Measurements from ENCODE around the gene DDR1. TPM values are rescaled to one million over a fixed set of nuclear protein-coding genes. Genes with fewer than 3 reads are reported as not detected.
A peak's percentile ranks its signal among the peaks of the same experiment; 100 is the strongest.

The DDR1 gene
- total RNA-seq, 1 experiment from 2014 or later: 95.2 TPM

DNA sequence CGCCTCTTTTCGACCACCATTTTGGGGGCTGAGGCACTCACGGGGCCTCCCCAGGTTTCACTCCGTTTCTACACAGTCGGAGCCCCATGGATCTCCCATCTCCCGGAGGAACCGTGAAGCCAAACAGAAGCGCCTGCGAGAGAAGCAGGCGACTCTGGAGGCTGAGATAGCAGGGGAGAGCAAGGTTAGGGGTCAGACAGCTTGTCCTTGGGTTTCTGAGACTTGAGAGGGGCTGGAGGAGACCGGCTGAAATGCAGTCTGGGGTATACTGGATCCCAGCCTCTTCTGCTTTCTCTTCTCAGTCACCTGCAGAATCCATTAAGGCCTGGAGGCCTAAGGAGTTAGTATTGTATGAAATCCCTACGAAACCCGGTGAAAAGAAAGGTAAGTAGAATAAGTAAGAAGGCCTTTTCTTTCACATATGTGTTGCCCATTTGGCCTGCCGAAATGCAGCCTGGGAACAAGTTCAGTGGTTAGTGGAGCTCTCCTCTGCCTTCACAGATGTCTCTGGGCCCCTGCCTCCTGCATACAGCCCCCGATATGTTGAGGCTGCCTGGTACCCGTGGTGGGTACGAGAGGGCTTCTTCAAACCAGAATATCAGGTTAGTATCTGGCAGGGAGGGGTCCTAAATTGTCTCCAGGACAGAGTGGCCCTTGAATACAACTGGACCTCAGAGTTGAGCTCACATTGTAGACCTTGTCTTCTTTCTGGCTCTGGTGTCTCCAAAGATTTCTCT lies 30.7 kb downstream of the DDR1 start:
- H3K27me3 ChIP-seq (ENCODE audit: control insufficient read depth, insufficient read depth, low read length): no peaks in the 10 kb centered on the region
- no peaks in the 10 kb centered on the region; the same call in 1 of the 2 replicates for H3K36me3 ChIP-seq (ENCODE audit: control insufficient read depth, insufficient read depth, low read length)
- POLR2A ChIA-PET: interaction anchor here (0.6 kb wide), 1 partner anchor 29 kb away, joined by 3 read pairs; no protein-coding TSS in a partner anchor
- no TSS peak for BruUV-seq (replicated peaks)
- TF ChIP-seq REST (IDR thresholded peaks at IDR 0.05; ENCODE audit: insufficient read depth in 1 of 2, low read depth in 2 of 2, low read length in 1 of 2) (no peak), TCF7L2 (IDR thresholded peaks at IDR 0.05; ENCODE audit: low read depth, low read length) (no peak), SIN3A (IDR thresholded peaks at IDR 0.05; ENCODE audit: borderline replicate concordance, insufficient read depth, low read depth, low read length) (no peak), POLR2AphosphoS5 (IDR thresholded peaks at IDR 0.05; ENCODE audit: low read depth, low read length) (no peak)
- TF ChIP-seq, protein P1, sequence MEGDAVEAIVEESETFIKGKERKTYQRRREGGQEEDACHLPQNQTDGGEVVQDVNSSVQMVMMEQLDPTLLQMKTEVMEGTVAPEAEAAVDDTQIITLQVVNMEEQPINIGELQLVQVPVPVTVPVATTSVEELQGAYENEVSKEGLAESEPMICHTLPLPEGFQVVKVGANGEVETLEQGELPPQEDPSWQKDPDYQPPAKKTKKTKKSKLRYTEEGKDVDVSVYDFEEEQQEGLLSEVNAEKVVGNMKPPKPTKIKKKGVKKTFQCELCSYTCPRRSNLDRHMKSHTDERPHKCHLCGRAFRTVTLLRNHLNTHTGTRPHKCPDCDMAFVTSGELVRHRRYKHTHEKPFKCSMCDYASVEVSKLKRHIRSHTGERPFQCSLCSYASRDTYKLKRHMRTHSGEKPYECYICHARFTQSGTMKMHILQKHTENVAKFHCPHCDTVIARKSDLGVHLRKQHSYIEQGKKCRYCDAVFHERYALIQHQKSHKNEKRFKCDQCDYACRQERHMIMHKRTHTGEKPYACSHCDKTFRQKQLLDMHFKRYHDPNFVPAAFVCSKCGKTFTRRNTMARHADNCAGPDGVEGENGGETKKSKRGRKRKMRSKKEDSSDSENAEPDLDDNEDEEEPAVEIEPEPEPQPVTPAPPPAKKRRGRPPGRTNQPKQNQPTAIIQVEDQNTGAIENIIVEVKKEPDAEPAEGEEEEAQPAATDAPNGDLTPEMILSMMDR (IDR thresholded peaks at IDR 0.05): no peak
- peak overlapping the region; percentile 92 for H3K27ac ChIP-seq (ENCODE audit: low read length)
- no peaks in the 10 kb centered on the region for H3K9me3 ChIP-seq (ENCODE audit: control insufficient read depth, insufficient read depth, low read depth, low read length)
- ATAC-seq: 0 out of 2 replicates have a peak, but pooled peaks have one; percentile 0
- intact Hi-C loops (cut with micrococcal nuclease; ENCODE audit: unreplicated experiment): loop anchor here (2.0 kb wide), 1 partner anchor 156 kb away; no protein-coding TSS in a partner anchor
- H3K4me3 ChIP-seq (ENCODE audit: low read depth in 2 of 2, low read length in 2 of 2): peak overlapping the region; percentile 66 to 89
- in situ Hi-C loops (cut with HindIII; ENCODE audit: low pct_unique_long_range_greater_than_20kb, low sequenced_read_pairs): no loop called here
- DNase-seq (ENCODE audit: low read depth, low spot score): no peak
- CTCF ChIA-PET: interaction anchor here (1.1 to 1.6 kb wide), 4 partner anchors 154 to 172 kb away, joined by 3 to 15 read pairs (median 6); no protein-coding TSS in a partner anchor
- peaks cover 14% of the 10 kb centered on the region for H3K4me1 ChIP-seq (ENCODE audit: control insufficient read depth, insufficient read depth, low read length)

- H3K27ac ChIP-seq (ENCODE audit: low read length): peak overlapping the region; percentile 92; the same call in 1 of the 2 replicates
- ChIA-PET POLR2A (no interaction called here), CTCF (interaction anchor here (0.5 to 1.6 kb wide), 5 partner anchors 154 to 372 kb away, joined by 3 to 15 read pairs (median 5); no protein-coding TSS in a partner anchor)
- H3K4me3 ChIP-seq (ENCODE audit: low read depth in 2 of 2, low read length in 2 of 2): peak overlapping the region in 1 of 2 experiments; percentile 7; a peak in 1 of 4 replicates
- TF ChIP-seq REST (IDR thresholded peaks at IDR 0.05; ENCODE audit: insufficient read depth in 1 of 2, low read depth in 2 of 2, low read length in 1 of 2) (no peak), POLR2AphosphoS5 (IDR thresholded peaks at IDR 0.05; ENCODE audit: low read depth, low read length) (no peak), TCF7L2 (IDR thresholded peaks at IDR 0.05; ENCODE audit: low read depth, low read length) (no peak), SIN3A (IDR thresholded peaks at IDR 0.05; ENCODE audit: borderline replicate concordance, insufficient read depth, low read depth, low read length) (no peak)
- TF ChIP-seq, protein P1 (IDR thresholded peaks at IDR 0.05): no peak; the same call in 1 of the 2 replicates
- H3K4me1 ChIP-seq (ENCODE audit: control insufficient read depth, insufficient read depth, low read length): peaks cover 14% of the 10 kb centered on the region
- no TSS peak for BruUV-seq (replicated peaks)
- intact Hi-C loops (cut with micrococcal nuclease; ENCODE audit: unreplicated experiment): loop anchor here (2.0 kb wide), 1 partner anchor 155 kb away; no protein-coding TSS in a partner anchor
- ATAC-seq (peak; percentile 29; the same call in 1 of the 2 replicates), DNase-seq (ENCODE audit: low read depth, low spot score) (no peak)
- no peaks in the 10 kb centered on the region for H3K9me3 ChIP-seq (ENCODE audit: control insufficient read depth, insufficient read depth, low read depth, low read length)
- no peaks in the 10 kb centered on the region for H3K27me3 ChIP-seq (ENCODE audit: control insufficient read depth, insufficient read depth, low read length)
- in situ Hi-C loops (cut with HindIII; ENCODE audit: low pct_unique_long_range_greater_than_20kb, low sequenced_read_pairs): no loop called here
- H3K36me3 ChIP-seq (ENCODE audit: control insufficient read depth, insufficient read depth, low read length): no peaks in the 10 kb centered on the region; the same call in 1 of the 2 replicates
Observed at GRCh38 chr6:30915591-30915946, 31.2 kb downstream of the DDR1 start.

Measured in Panc1 (cell line).